ENCODE measurements around the gene TLR1.

DNA sequence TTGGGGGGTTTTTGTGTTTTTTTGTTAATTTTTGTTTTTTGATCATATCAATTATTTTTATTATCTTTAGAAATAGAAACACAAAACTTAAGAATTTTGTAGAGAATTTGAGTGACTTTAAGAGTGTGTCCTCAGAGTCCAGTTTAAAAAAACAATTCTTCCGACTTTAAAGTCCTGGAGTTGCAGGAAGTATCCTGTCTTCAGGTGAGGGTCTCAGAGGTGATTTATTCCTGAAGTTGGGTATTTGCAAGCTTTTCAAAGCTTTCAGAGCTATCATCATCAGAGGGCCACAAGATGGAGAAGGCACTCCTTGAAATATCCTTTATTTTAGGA, 44.8 kb downstream of the TLR1 start:
- TF ChIP-seq CTCF (IDR thresholded peaks at IDR 0.05) (no peak), POLR2AphosphoS5 (IDR thresholded peaks at IDR 0.05) (no peak), POLR2A (IDR thresholded peaks at IDR 0.05) (no peak), EP300 (IDR thresholded peaks at IDR 0.05) (no peak)
